GM18858 (cell line): ENCODE measurements around the gene YY1.

Experiments
- ATAC-seq: cut with Tn5 transposase; IDR thresholded peaks from one replicate; pipeline ENCODE4 v1.9.1; 2021; ENCODE audit not compliant: unreplicated experiment

YY1 gene

GRCh38 chr14:100332071-100332639 lies 93.2 kb downstream of the YY1 start:
- no peak for ATAC-seq
